GM19372 (cell line): ENCODE measurements around the gene DAAM2.

ENCODE experiments used
- ATAC-seq: cut with Tn5 transposase; IDR thresholded peaks from one replicate; pipeline ENCODE4 v1.9.1; 2021; ENCODE audit warnings: mild to moderate bottlenecking, low read depth, moderate library complexity; ENCODE audit not compliant: unreplicated experiment

The DAAM2 gene

GRCh38 chr6:39841923-39842322 is 49.7 kb downstream of the DAAM2 start:
- no peak for ATAC-seq

GRCh38 chr6:39843305-39844020 is 51.3 kb downstream of the DAAM2 start:
- no peak for ATAC-seq

GRCh38 chr6:39844866-39845265 is 52.7 kb downstream of the DAAM2 start:
- no peak for ATAC-seq

- ATAC-seq = no peak
These were observed 55.0 kb downstream of the DAAM2 start for GRCh38 chr6:39847221-39847620.

GRCh38 chr6:39848171-39848570 is 56.0 kb downstream of the DAAM2 start:
- no peak for ATAC-seq

GRCh38 chr6:39849228-39849627 is 57.1 kb downstream of the DAAM2 start:
- no peak for ATAC-seq

- no peak for ATAC-seq
These were observed 57.6 kb downstream of the DAAM2 start for GRCh38 chr6:39849764-39850163.

- no peak for ATAC-seq
These were observed 58.6 kb downstream of the DAAM2 start for GRCh38 chr6:39850736-39851297.

GRCh38 chr6:39851331-39851730 is 59.2 kb downstream of the DAAM2 start:
- no peak for ATAC-seq

GRCh38 chr6:39852324-39852723 is 60.1 kb downstream of the DAAM2 start:
- ATAC-seq = no peak

GRCh38 chr6:39853604-39854003 is 61.4 kb downstream of the DAAM2 start:
- ATAC-seq = no peak

GRCh38 chr6:39855356-39855995 is 63.3 kb downstream of the DAAM2 start:
- no peak for ATAC-seq

GRCh38 chr6:39859025-39859424 is 66.8 kb downstream of the DAAM2 start:
- ATAC-seq = no peak

GRCh38 chr6:39861663-39862062 is 69.5 kb downstream of the DAAM2 start:
- ATAC-seq = no peak

GRCh38 chr6:39865011-39865888 is 73.1 kb downstream of the DAAM2 start:
- no peak for ATAC-seq

GRCh38 chr6:39867592-39867991 is 75.4 kb downstream of the DAAM2 start:
- no peak for ATAC-seq

GRCh38 chr6:39870950-39871349 is 78.8 kb downstream of the DAAM2 start:
- ATAC-seq = no peak

- ATAC-seq = no peak
These were observed 81.3 kb downstream of the DAAM2 start for GRCh38 chr6:39873439-39873838.

GRCh38 chr6:39876111-39876510 is 83.9 kb downstream of the DAAM2 start:
- no peak for ATAC-seq

GRCh38 chr6:39876826-39877225 is 84.7 kb downstream of the DAAM2 start:
- no peak for ATAC-seq

- no peak for ATAC-seq
These were observed 87.4 kb downstream of the DAAM2 start for GRCh38 chr6:39879535-39879934.
